HepG2 (cell line): ENCODE measurements around the gene ADPGK. TPM values are rescaled to one million over a fixed set of nuclear protein-coding genes. Genes with fewer than 3 reads are reported as not detected.

Source experiments
- ADNP ChIP-seq: sonication (generic); formaldehyde crosslinking; IDR thresholded peaks from 2 replicates; pipeline ENCODE4 v1.4.0; 2020; ENCODE audit warnings: missing genetic modification reagents
- AGO2 ChIP-seq: fragments of 200-400 bp; formaldehyde crosslinking; optimal IDR thresholded peaks from 2 replicates; pipeline ENCODE3; 2017; ENCODE audit warnings: mild to moderate bottlenecking, low read depth, low read length, moderate library complexity
- ATF7 ChIP-seq, 2 experiments: fragments of 450-650 bp in 1 of 2; sonication (generic) in 1 of 2; formaldehyde crosslinking in 1 of 2; IDR thresholded peaks; 2 replicates each; pipeline versions ENCODE4 v1.4.0 to v1.6.1; 2016 to 2020; ENCODE audit warnings: antibody characterized with exemption in 1 of 2, mild to moderate bottlenecking in 1 of 2, missing genetic modification reagents in 1 of 2
- CREB3 ChIP-seq: sonication (generic); formaldehyde crosslinking; IDR thresholded peaks from 2 replicates; pipeline ENCODE4 v1.5.0; 2020; ENCODE audit warnings: missing genetic modification reagents
- E2F2 ChIP-seq: sonication (generic); formaldehyde crosslinking; IDR thresholded peaks from 2 replicates; pipeline ENCODE4 v1.4.0; 2020; ENCODE audit warnings: missing genetic modification reagents, borderline replicate concordance
- HMG20A ChIP-seq: IDR thresholded peaks from 2 replicates; pipeline ENCODE4 v1.6.1; 2016; ENCODE audit warnings: borderline replicate concordance
- HMG20B ChIP-seq: conservative IDR thresholded peaks from 2 replicates; pipeline ENCODE4 v1.6.1; 2016; ENCODE audit warnings: missing genetic modification reagents, missing compliant biosample characterization
- JUN ChIP-seq: sonication (generic); formaldehyde crosslinking; IDR thresholded peaks from 2 replicates; pipeline ENCODE4 v1.4.0; 2020; ENCODE audit warnings: mild to moderate bottlenecking, missing genetic modification reagents
- KAT2B ChIP-seq: fragments of 150-350 bp; IDR thresholded peaks from 2 replicates; pipeline ENCODE4 v1.6.1; 2014; ENCODE audit warnings: low read depth, low read length, borderline replicate concordance
- KDM1A ChIP-seq: IDR thresholded peaks from 2 replicates; pipeline ENCODE4 v1.6.1; 2016; ENCODE audit warnings: missing compliant biosample characterization
- KDM3A ChIP-seq: IDR thresholded peaks from 2 replicates; pipeline ENCODE4 v1.6.1; 2018; ENCODE audit warnings: low read depth, missing compliant biosample characterization
- LRRFIP1 ChIP-seq: sonication (generic); formaldehyde crosslinking; conservative IDR thresholded peaks from 2 replicates; pipeline ENCODE4 v1.4.0; 2020; ENCODE audit warnings: missing genetic modification reagents
- NCOA5 ChIP-seq: sonication (generic); formaldehyde crosslinking; IDR thresholded peaks from 2 replicates; pipeline ENCODE4 v1.4.0; 2020; ENCODE audit warnings: missing genetic modification reagents
- RBFOX2 ChIP-seq: fragments of 200-400 bp; formaldehyde crosslinking; IDR thresholded peaks from 2 replicates; pipeline ENCODE4 v1.6.1; 2017; ENCODE audit warnings: low read depth, mild to moderate bottlenecking, low read length
- SMAD3 ChIP-seq: sonication (generic); formaldehyde crosslinking; IDR thresholded peaks from 2 replicates; pipeline ENCODE4 v1.4.0; 2020; ENCODE audit warnings: missing genetic modification reagents
- SYNCRIP ChIP-seq: fragments of 200-400 bp; formaldehyde crosslinking; IDR thresholded peaks from 2 replicates; pipeline ENCODE4 v1.6.1; 2018; ENCODE audit warnings: mild to moderate bottlenecking, low read depth, low read length; ENCODE audit not compliant: insufficient read depth
- ZBTB33 ChIP-seq: sonication (generic); formaldehyde crosslinking; IDR thresholded peaks from 2 replicates; pipeline ENCODE4 v1.4.0; 2020; ENCODE audit warnings: missing genetic modification reagents
- ZNF18 ChIP-seq: sonication (generic); formaldehyde crosslinking; IDR thresholded peaks from 2 replicates; pipeline ENCODE4 v1.8.0; 2022; ENCODE audit warnings: mild to moderate bottlenecking, missing genetic modification reagents; ENCODE audit not compliant: insufficient replicate concordance
- ZNF383 ChIP-seq: sonication (generic); formaldehyde crosslinking; IDR thresholded peaks from 2 replicates; pipeline ENCODE4 v1.4.0; 2020; ENCODE audit warnings: missing genetic modification reagents, mild to moderate bottlenecking, borderline replicate concordance
- ZNF570 ChIP-seq: sonication (generic); formaldehyde crosslinking; IDR thresholded peaks from 2 replicates; pipeline ENCODE4 v1.4.0; 2020; ENCODE audit warnings: mild to moderate bottlenecking, missing genetic modification reagents, borderline replicate concordance
- ZNF776 ChIP-seq: sonication (generic); formaldehyde crosslinking; IDR thresholded peaks from 2 replicates; pipeline ENCODE4 v1.4.0; 2020; ENCODE audit warnings: mild to moderate bottlenecking, missing genetic modification reagents
- polyA plus RNA-seq, 8 experiments: library from polyadenylated mRNA; depleted of rRNA in 3 of 8; stranded (reverse) in 7 of 8; unstranded in 1 of 8; fragments of >200 nt; fragmentation: Illumina TruSeq in 4 of 8; extraction: Trizol in 4 of 8; gene quantifications; 2 replicates each; pipeline versions ENCODE4 v1.2.1 to v1.2.3, GENCODE V29; 2011 to 2016; ENCODE audit warnings: low read depth in 4 of 8, missing spikeins in 1 of 8, mixed read lengths in 1 of 8; ENCODE audit not compliant: insufficient read depth in 1 of 8
- total RNA-seq, 5 experiments: library from RNA; depleted of rRNA; stranded (reverse); fragments of >200 nt; fragmentation: Illumina TruSeq; extraction: Trizol; gene quantifications; 2 replicates each; pipeline ENCODE4 v1.2.3, GENCODE V29; 2016; ENCODE audit warnings: low read depth in 1 of 5

ADPGK gene
- total and polyA plus RNA-seq, 2 of the 13 experiments (the other 11 are each of a cell fraction or from before 2014, with no cell fraction given), result 61.6 to 67.5 TPM

GRCh38 chr15:72783640-72784455 lies at the start of gene ADPGK (continued):
- TF ChIP-seq ZBTB33 (CRISPR knock-in tag), result peak; percentile 37; the same call in 1 of the 2 replicates
- no peak for TF ChIP-seq NCOA5 (CRISPR knock-in tag)
- 0 out of 2 replicates have a peak, but pooled peaks have one; percentile 27 for TF ChIP-seq E2F2 (CRISPR knock-in tag)
- peak; percentile 91 for TF ChIP-seq SMAD3 (CRISPR knock-in tag)
- TF ChIP-seq KDM3A, result peak; percentile 83
- peak; percentile 19; the same call in 1 of the 2 replicates for TF ChIP-seq ZNF383 (CRISPR knock-in tag)
- TF ChIP-seq SYNCRIP, result no peak
- TF ChIP-seq JUN, result no peak
- no peak for TF ChIP-seq KAT2B
- peak; percentile 92 for TF ChIP-seq ZNF776
- no peak for TF ChIP-seq HMG20B (CRISPR knock-in tag)
- no peak; the same call in 1 of the 2 replicates for TF ChIP-seq CREB3 (CRISPR knock-in tag)
- peak; percentile 98 for TF ChIP-seq RBFOX2
- TF ChIP-seq LRRFIP1 (CRISPR knock-in tag), result no peak
- no peak for TF ChIP-seq ZNF570
- TF ChIP-seq HMG20A (CRISPR knock-in tag), result no peak
- no peak for TF ChIP-seq ADNP (CRISPR knock-in tag)
- TF ChIP-seq AGO2, result peak; percentile 71
- 0 out of 2 replicates have a peak, but pooled peaks have one; percentile 23 for TF ChIP-seq KDM1A
- no peak for TF ChIP-seq ZNF18 (CRISPR knock-in tag)
- TF ChIP-seq ATF7 (IDR thresholded peaks at IDR 0.05), result no peak
- no peak for TF ChIP-seq ATF7 (CRISPR knock-in tag; IDR thresholded peaks at IDR 0.05)
